Right lobe of liver (tissue), 6 donors: ENCODE results near the gene KSR2. TPM values are rescaled to one million over a fixed set of nuclear protein-coding genes. Genes with fewer than 3 reads are reported as not detected.

Source experiments
- ATAC-seq, 4 donors: fragments of 200-7000 bp; cut with Tn5 transposase; one replicate each; pipeline ENCODE4 v1.9.1; 2020; ENCODE audit warnings: mild to moderate bottlenecking in 4 of 4, moderate library complexity in 4 of 4
- DNase-seq, 3 donors: peaks; one replicate each; pipeline ENCODE4 v3.0.0-alpha.2; 2020
- H3K27ac ChIP-seq, 3 donors: fragments of 200-600 bp; one replicate each; pipeline ENCODE4 v1.8.0; 2022
- H3K27me3 ChIP-seq, 2 donors: fragments of 200-600 bp; one replicate each; pipeline ENCODE4 v1.8.0; 2022
- H3K36me3 ChIP-seq, 4 donors: fragments of 200-600 bp; sonication (generic) in 1 of 4; one replicate each; pipeline versions ENCODE4 v1.5.1 to v1.8.0; 2017 to 2022; ENCODE audit warnings: control low read depth in 1 of 4
- H3K4me1 ChIP-seq, 4 donors: fragments of 200-600 bp; sonication (generic) in 1 of 4; one replicate each; pipeline versions ENCODE4 v1.5.1 to v1.8.0; 2017 to 2022; ENCODE audit warnings: control low read depth in 1 of 4
- H3K4me3 ChIP-seq, 3 donors: fragments of 200-600 bp; one replicate each; pipeline ENCODE4 v1.8.0; 2022
- H3K9me3 ChIP-seq, 4 donors: fragments of 200-600 bp; sonication (generic) in 1 of 4; one replicate each; pipeline versions ENCODE4 v1.5.1 to v1.8.0; 2017 to 2022; ENCODE audit warnings: control low read depth in 1 of 4
- POLR2A ChIP-seq: fragments of 450-650 bp; IDR thresholded peaks from one replicate; pipeline ENCODE4 v1.6.1; 2017; ENCODE audit warnings: antibody characterized with exemption, mild to moderate bottlenecking
- WGBS: methylation state at CpG from one replicate; pipeline ENCODE4 v1.1.6; 2018; ENCODE audit warnings: low coverage, low lambda C conversion rate; ENCODE audit not compliant: insufficient coverage; ENCODE audit errors: missing lambda C conversion rate; 5-methylcytosine and 5-hydroxymethylcytosine counted together
- intact Hi-C, 2 donors: fragments of 100-400 bp; cut with DNase I; formaldehyde crosslinking; loops; one replicate each; pipeline versions ENCODE4 v1.11.2 to v1.14.1; 2022
- total RNA-seq, 6 experiments: library from RNA; depleted of rRNA in 2 of 6; stranded (reverse); fragments of >200 nt in 2 of 6; fragmentation: NEBNext Ultra II Directional in 3 of 6; extraction: Animal tissue kit (Norgen Biotek cat#: 25700) in 3 of 6; gene quantifications; one replicate each; pipeline versions ENCODE4 v1.1.0 to v1.2.4, GENCODE V29; 2016 to 2023
- TF ChIP-seq, protein P1 (sequence below), 4 donors: fragments of 200-600 bp in 3 of 4; fragments of 450-650 bp in 1 of 4; IDR thresholded peaks; one replicate each; pipeline versions ENCODE4 v1.5.1 to v1.8.0; 2016 to 2022; ENCODE audit warnings: antibody characterized with exemption in 4 of 4, mild to moderate bottlenecking in 2 of 4
- donor health status: DM: no; HTN: yes; CAD: no.
- donor health status: DM: no; HTN: no; CAD: no.
- donor health status: DM: no; HTN: no; CAD: no.
- donor health status: DM: no; HTN: yes; CAD: no.
- donor health status: DM: no; HTN: yes; CAD: no.

The KSR2 gene
- total RNA-seq, 6 experiments from 2014 or later: 0.02 to 0.07 (median 0.02) TPM; not detected in 2

DNA sequence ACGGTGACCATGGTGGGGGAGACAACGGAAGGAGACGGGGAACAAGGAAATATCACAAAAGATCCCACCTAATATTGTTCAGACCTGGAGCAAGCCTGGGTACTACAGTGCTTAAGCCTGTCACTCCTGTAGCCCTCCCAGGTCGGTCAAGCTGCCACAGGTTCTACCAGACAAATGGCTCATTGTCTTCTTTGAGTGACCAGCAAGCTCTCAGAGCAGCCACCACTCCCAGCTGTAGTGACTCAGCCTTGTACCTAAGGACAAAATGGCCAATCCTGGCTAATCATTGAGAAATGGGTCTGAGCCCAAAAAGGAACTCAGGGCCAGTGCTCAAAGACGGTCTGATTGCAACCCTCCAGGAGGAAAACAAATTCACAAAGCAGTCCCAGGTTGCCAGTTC, 368.9 kb downstream of the KSR2 start:
- WGBS: 53% methylated on average over 3 of the region's 5 CpGs
- TF ChIP-seq, protein P1, sequence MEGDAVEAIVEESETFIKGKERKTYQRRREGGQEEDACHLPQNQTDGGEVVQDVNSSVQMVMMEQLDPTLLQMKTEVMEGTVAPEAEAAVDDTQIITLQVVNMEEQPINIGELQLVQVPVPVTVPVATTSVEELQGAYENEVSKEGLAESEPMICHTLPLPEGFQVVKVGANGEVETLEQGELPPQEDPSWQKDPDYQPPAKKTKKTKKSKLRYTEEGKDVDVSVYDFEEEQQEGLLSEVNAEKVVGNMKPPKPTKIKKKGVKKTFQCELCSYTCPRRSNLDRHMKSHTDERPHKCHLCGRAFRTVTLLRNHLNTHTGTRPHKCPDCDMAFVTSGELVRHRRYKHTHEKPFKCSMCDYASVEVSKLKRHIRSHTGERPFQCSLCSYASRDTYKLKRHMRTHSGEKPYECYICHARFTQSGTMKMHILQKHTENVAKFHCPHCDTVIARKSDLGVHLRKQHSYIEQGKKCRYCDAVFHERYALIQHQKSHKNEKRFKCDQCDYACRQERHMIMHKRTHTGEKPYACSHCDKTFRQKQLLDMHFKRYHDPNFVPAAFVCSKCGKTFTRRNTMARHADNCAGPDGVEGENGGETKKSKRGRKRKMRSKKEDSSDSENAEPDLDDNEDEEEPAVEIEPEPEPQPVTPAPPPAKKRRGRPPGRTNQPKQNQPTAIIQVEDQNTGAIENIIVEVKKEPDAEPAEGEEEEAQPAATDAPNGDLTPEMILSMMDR (IDR thresholded peaks at IDR 0.05): no peak
- no peaks in the 10 kb centered on the region for H3K36me3 ChIP-seq
- ATAC-seq (no peak), DNase-seq (no peak)
- no peak overlapping the region for H3K4me3 ChIP-seq
- H3K27ac ChIP-seq: no peak overlapping the region
- no peaks in the 10 kb centered on the region for H3K9me3 ChIP-seq
- intact Hi-C loops: loop anchor here (10.0 kb wide), 1 partner anchor 375 kb away; no protein-coding TSS in a partner anchor
- no peaks in the 10 kb centered on the region for H3K27me3 ChIP-seq
- no peaks in the 10 kb centered on the region for H3K4me1 ChIP-seq

DNA sequence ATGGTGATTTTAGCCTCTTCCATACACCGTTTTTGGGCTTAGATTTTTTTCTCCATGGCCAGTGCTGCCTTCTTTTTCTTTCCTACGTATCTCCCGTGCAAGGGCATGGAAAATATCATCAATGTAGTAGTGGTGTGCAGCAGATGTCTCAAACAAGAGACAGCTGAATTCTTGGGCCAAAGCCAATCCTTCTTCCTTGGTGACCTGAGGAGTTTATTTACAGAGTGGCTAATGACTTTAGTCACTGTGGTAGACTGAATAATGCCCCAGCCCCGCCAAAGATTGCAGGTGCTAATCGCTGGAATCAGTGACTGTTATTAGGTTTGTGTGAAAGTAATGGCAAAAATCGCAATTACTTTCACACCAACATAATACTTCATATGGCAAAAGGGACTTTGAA, 371.8 kb downstream of the KSR2 start:
- intact Hi-C loops: loop anchor here (10.0 kb wide), 1 partner anchor 372 kb away; no protein-coding TSS in a partner anchor
- Histone ChIP-seq H3K4me3 (no peak overlapping the region), H3K9me3 (no peaks in the 10 kb centered on the region), H3K4me1 (no peaks in the 10 kb centered on the region), H3K27me3 (no peaks in the 10 kb centered on the region), H3K36me3 (no peaks in the 10 kb centered on the region), H3K27ac (no peak overlapping the region)
- ATAC-seq: no peak
- 38% methylated on average over 6 of the region's 6 CpGs for WGBS
- DNase-seq: no peak
- no peak for TF ChIP-seq POLR2A
- TF ChIP-seq, protein P1 (IDR thresholded peaks at IDR 0.05): no peak

DNA sequence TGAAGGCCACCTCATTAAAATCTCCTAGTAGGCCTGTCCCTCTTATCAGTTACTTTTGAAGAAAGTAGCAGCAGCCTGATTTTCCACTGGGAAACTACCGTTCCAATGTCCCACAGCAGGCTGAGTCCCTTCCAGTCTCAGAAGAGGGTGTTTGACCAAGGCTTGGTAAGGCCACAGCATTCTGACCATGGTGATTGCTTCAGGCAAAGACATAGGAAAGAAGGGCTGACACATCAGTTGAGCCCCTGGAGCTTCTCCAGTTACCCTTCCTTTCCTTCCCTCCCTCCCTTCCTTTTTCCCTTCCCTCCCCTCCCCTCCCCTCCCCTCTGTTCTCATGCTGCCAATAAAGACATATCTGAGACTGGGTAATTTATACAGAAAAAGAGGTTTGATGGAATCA, 373.0 kb downstream of the KSR2 start:
- Histone ChIP-seq H3K36me3 (no peaks in the 10 kb centered on the region), H3K4me3 (no peak overlapping the region), H3K27me3 (no peaks in the 10 kb centered on the region), H3K9me3 (no peaks in the 10 kb centered on the region), H3K4me1 (no peaks in the 10 kb centered on the region), H3K27ac (no peak overlapping the region)
- WGBS: 60% methylated on average over 1 of the region's 1 CpG
- no peak for TF ChIP-seq POLR2A
- TF ChIP-seq, protein P1 (IDR thresholded peaks at IDR 0.05): no peak
- no peak for DNase-seq
- ATAC-seq: no peak
- intact Hi-C loops: loop anchor here (10.0 kb wide), 1 partner anchor 371 kb away; no protein-coding TSS in a partner anchor

DNA sequence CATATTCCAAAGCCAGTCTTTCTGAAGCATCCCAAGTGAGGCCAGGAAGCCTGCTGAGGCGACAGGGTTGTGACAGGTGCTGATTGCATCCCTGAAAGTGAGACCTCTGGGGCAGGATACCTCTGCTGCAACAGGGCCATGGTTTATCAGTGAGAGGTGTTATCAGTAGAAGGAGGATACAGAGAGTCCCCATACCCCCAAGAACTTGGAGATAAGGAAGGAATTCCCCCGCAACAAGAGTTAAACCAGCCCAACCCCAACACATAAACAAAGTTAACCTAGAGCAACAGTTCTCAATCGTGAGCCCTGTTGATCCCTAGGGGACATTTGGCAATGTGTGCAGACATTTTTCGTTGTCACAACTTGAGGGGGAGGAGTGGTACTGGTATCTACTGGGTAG, 374.3 kb downstream of the KSR2 start:
- Histone ChIP-seq H3K27ac (no peak overlapping the region), H3K9me3 (no peaks in the 10 kb centered on the region), H3K27me3 (no peaks in the 10 kb centered on the region), H3K36me3 (no peaks in the 10 kb centered on the region), H3K4me3 (no peak overlapping the region), H3K4me1 (no peaks in the 10 kb centered on the region)
- TF ChIP-seq, protein P1 (IDR thresholded peaks at IDR 0.05): no peak
- no peak for TF ChIP-seq POLR2A
- intact Hi-C loops: loop anchor here (5.0 to 10.0 kb wide), 2 partner anchors 217 to 370 kb away; no protein-coding TSS in a partner anchor
- no peak for DNase-seq
- WGBS: 13% methylated on average over 3 of the region's 4 CpGs
- ATAC-seq: no peak
